Forelimb muscle (tissue), 1 donor: ENCODE measurements around the gene POTEM. TPM values are rescaled to one million over a fixed set of nuclear protein-coding genes. Genes with fewer than 3 reads are reported as not detected.
"Not testable (repeated sequence)": the region's sequence is repeated elsewhere in the genome, so short reads cannot be mapped to it uniquely, and the experiment has no call there.

Experiments
- DNase-seq: peaks from one replicate; pipeline ENCODE4 v3.0.0-alpha.2; 2013; ENCODE audit warnings: low read depth
- polyA plus RNA-seq: library from polyadenylated mRNA; unstranded; fragments of 120-200 nt; gene quantifications from one replicate; pipeline ENCODE4 v1.2.1, GENCODE V29; 2013; ENCODE audit not compliant: insufficient read length

POTEM gene
- polyA plus RNA-seq, 1 donor: not detected

DNA sequence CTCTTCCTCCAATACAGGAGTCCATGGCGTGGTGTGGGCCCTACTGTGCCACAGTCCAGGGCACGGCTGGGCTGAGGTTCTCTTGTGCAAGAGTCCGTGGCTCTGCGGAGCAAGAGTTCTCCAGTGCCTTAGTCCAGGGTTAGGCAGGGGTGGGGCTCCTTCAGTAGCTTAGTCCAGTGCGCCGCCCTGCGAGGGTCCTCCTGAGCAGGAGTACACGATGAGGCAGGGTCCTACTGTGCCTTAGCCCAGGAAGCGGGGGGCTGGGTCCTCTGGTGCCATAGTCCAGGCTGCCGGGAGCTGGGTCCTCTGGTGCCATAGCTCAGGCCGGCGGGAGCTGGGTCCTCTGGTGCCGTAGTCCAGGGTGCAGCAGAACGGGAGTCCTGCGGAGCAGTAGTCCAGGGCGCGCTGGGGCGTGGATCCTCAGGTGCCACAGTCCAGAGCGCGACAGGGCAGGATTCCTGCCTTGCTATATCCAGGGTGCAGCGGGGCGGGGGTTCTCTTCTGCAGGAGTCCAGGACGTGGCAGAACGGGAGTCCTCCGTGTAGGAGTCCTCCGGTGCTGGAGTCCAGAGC, 69.7 kb downstream of the POTEM start:
- DNase-seq: not testable (repeated sequence)

- not testable (repeated sequence) for DNase-seq
Observed at GRCh38 chr14:19038060-19038664, 70.9 kb downstream of the POTEM start.

GRCh38 chr14:19038785-19039184, 71.6 kb downstream of the POTEM start:
- DNase-seq: not testable (repeated sequence)

GRCh38 chr14:19043384-19043783, 76.2 kb downstream of the POTEM start:
- not testable (repeated sequence) for DNase-seq
